Kidney capillary endothelial cell (primary cell): ENCODE results near the gene VIPR2.

Experiments
- DNase-seq: peaks from one replicate; pipeline ENCODE4 v3.0.0-alpha.2; 2018; ENCODE audit warnings: low spot score

VIPR2 gene

DNA sequence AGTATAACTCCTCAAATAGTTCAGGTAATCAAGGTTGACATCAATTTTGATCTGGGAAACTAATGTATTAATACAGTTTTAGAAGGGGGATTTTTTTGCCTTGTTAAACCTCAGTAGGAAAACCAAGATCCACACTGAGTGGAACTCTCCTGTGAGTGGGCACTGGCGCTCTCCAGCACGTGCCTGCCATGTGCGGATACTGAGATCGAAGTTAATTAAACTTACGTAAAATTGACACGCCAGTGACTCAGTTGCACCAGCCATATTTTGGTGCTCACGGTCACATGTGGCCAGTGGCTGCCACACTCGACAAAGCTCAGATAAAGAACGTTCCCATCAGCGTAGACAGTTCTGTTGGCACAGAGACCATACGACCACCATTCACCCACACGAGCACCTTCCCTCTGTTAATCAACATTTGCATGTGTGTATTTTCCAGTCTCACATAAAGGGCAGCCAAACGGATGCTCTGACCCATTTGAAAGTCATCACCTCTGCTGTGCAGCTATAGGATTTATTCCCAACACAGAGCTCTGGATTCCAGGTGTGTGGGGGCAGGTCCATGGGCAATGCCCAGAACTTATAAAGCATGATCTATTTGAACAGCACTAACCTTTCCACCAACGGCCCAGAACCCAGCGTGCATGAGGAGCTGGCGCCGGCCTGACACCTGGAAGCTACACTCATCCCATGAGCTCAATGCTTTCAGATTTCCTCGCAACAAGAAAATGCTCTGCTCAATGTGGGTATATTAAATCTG is 77.7 kb downstream of the VIPR2 start:
- no peak for DNase-seq

DNA sequence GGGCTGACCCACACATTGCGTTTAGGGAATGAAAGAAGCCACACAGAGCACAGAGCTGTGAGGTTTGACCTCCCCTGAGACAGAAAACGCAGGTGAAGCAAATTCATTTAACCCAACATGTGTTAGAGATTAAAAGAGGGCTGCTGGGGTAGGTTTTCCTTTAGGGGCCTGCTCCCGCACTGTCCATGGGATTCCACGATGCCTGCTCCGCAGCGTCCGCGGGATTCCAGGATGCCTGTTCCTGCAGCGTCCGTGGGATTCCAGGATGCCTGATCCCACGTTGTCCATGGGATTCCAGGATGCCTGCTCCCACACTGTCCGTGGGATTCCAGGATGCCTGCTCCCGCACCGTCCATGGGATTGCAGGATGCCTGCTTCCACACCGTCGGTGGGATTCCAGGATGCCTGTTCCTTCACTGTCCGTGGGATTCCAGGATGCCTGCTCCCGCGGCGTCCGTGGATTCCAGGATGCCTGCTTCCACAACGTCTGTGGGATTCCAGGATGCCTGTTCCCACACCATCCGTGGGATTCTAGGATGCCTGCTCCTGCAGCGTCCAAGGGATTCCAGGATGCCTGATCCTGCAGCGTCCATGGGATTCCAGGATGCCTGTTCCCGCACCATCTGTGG is 78.7 kb downstream of the VIPR2 start:
- no peak for DNase-seq

DNA sequence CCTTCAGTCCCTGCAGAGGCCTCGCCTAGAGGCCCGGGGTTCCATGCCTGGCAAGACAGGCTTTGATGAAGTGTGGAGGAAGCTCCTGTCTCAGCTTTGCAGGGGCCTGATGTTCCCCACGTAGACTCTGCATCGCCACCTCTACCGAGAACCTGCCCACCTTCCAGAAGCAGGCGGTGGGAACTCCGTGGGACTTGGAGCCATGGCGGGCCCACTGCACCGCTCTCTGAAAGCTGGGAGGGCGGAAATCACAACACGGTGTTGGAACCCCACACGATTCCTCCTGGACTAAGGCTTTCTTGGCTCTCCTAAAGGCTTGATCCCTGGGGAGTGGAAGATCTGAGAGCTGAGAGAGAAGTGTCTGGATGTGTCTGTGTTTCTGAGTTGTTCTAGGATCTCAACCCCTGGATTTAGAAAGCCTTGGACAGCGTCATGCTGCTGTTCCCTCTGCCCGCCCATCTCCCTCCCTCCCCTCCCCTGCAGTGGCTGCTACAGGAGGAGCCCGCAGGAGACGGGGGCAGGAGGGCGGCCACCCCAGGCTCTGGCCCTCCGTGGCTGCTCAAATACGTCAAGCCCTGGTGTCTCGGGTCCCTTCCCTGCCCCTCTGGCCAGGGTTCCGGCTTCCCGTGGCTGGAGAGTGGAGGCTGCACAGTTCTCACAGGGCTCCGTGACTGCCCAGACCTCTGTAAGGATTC is 79.7 kb downstream of the VIPR2 start:
- no peak for DNase-seq

DNA sequence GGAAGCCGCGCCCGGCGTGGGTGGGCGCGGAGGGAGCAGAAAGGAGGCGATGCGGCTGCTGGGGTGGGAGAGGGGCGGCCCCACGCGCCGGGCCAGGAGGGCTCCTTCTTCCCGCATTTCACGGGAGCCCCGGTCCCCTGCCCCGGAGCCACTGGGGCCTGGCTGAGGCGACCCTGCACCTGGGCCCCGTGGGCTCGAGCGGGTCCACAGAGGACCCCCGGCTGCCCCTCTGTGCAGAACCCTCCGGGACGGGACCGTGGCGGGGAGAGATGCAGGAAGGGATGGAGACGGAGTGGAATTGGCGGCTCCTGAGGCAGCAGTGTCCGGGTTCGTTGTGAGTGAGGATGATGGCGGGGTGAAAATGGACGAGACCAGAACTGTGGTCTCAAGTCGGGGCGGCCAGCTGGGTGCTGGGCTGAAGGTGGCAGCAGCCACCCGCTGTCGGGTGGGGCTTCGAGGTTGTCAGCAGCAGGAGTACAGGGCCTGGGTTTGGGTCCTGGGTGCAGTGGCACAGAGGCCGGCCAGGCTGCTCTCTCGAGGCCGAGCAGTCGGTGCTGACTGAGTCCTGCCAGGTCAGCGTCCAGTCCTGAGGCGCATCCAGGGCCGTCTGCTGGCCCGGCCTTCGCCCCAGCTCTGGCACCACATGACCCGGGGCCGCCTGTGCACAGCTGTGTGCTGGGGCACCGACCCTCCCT is 80.4 kb downstream of the VIPR2 start:
- DNase-seq = no peak

DNA sequence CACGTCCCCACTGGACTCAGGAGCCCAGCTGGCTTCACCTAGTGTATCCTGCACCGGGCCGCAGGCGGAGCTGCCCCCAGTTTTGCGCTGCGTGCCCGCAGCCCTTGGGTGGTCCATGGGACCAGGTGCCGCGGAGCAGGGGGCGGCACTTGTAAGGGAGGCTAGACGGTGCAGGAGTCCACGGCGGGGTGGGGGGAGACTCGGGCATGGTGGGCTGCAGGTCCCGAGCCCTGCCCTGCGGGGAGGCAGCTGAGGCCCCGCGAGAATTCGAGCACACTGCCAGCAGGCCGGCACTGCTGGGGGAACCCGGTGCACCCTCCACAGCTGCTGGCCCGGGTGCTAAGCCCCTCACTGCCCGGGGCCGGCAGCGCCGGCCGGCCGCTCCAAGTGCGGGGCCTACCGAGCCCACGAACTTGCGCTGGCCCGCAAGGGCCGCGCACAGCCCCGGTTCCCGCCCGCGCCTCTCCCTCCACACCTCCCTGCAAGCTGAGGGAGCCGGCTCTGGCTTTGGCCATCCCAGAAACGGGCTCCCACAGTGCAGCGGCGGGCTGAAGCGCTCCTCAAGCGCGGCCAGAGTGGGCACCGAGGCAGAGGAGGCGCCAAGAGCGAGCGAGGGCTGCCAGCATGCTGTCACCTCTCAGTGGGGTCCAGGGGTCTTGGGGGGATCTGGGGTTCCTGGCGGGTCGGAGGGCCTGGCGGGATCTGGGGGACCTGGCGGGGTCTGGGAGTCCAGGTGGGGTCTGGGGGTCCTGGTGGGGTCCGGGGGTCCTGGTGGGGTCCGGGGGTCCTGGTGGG is 81.4 kb downstream of the VIPR2 start:
- DNase-seq = no peak

DNA sequence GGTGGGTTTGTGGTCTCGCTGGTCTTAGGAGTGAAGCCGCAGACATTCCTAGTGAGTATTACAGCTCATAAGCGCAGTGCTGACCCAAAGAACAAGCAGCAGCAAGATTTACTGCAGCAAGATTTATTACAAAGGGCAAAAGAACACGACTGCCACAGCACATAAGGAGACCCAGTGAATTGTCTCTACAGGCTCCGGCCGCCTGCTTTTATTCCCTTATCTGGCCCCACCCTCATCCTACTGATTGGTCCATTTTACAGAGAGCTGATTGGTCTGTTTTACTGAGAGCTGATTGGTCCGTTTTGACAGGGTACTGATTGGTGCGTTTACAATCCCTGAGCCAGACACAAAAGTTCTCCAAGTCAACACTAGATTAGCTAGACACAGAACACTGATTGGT is 82.1 kb downstream of the VIPR2 start:
- DNase-seq = no peak

DNA sequence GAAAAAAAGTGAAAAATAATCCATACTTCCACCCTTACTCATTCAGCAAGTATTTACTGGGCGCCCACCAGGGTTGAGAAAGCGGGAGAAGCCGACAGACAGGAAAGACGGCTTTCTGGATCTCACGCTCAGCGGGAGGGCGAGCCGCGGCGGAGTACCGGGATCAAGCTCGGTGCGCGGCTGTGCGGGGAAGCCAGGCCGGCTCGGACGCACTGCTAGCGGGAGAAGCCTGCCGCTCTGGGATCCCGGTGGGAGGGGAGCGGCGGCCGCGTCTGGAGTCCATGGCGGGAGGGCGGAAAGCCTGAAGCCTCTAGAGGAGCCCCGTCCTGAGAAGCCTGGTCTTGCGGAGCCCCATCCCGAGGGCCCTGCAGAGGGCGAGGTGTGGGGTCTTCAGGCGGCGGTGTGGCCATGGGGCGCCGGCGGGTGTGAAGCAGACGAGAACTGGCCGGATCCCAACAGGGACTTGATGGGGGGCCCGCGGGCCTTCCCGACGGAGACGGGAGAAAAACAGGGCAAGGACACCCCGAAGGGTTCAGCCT is 82.9 kb downstream of the VIPR2 start:
- no peak for DNase-seq

DNA sequence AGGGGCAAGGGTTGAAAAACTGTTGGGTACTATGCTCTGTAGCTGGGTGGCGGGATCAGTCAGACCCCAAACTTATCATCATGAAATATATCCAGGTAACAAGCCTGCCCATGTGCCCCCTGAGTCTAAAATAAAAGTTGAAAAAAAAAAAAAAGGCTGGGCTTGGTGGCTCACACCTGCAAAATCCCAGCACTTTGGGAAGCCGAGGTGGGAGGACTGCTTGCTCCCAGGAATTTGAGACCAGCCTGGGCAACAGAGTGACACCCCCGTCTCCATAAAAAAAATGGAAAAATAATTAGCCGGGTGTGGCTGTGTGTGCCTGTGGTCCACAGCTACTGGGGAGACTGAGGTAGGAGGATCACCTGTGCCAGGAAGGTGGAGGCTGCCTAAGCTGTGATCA is 83.5 kb downstream of the VIPR2 start:
- DNase-seq = no peak

DNA sequence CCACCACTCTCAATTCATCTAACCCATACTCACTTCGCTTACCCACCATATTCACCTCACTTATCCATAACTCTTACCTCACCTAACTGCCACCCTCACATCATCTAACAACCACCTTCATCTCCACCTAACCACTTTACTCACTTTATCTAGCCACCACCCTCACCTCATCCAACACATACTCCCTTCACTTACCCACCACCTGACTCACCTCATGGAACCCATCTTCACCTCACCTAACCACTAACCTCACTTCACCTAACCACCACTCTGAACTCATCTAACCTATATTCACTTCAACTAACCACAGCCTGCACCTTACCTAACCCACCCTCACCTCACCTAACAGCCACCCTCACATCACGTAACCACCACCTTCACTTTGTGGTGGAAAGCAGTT is 84.2 kb downstream of the VIPR2 start:
- DNase-seq = no peak

DNA sequence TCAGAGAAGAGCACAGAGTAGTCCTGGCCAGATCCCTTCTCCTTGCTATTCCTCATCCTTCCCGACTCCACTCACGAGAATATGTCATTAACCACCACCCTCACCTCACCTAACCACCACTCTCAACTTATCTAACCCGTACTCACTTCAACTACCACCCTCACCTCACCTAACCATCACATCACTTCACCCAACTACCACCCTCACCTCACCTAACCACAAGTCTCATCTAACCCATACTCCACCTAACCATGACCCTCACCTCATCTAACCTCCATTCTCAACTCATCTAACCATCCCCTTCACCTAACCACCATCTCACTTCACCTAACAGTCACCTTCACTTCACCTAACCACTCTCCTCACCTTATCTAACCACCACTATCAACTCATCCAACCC is 85.0 kb downstream of the VIPR2 start:
- DNase-seq = no peak

DNA sequence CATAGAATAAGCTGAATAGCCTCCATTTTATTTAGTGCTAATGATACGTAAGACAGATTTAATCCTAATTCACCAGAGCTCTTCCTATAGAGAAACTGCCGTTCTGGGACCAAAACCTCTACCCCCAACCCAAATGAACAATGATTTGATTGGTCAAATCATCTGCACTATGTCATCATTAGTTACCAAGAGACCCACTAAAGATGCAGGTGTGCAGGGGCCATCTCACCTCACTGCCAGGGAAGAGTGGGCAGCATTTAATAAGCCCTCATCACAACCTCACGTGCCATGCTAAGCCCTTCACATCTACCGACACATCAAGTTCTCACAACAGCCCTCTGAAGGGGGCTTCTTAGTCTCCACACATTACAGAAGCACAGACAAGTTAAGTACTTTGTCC is 87.0 kb downstream of the VIPR2 start:
- DNase-seq = no peak

DNA sequence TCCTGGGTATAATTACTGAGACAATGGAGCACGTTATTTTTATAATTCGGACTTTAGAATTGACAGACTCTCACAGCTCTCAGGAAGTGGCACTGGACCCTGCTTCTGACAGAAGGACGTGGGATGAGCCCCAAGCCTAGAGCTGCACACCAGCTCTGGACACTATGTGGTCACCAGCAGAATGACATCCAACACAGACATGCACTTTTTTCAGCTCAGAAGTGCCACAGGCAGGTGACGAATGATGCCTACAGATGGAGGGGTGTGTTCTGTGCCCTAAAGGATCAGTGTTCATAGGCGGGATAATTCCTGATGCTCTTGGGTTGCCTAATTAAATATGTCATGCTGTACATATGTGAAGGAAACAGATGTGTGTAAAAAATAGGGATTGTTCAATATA is 87.9 kb downstream of the VIPR2 start:
- DNase-seq = no peak

DNA sequence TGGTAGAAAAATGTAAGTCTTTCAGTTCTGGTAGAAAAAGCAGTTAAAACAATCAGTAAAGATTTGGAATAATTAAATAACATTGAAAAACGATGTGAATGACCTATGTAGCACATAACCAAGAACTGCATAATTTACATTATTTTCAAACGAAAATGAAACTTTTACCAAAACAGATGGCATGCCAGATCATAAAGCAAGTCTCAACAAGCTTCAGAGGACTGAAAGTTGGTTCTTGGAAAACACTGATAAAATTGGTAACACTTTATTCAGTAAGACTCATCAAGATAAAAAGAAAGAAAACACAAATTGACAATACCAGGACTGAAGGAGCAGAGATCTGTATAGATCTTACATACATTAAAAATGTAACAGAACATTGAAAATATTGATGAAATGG is 92.8 kb downstream of the VIPR2 start:
- DNase-seq = no peak

DNA sequence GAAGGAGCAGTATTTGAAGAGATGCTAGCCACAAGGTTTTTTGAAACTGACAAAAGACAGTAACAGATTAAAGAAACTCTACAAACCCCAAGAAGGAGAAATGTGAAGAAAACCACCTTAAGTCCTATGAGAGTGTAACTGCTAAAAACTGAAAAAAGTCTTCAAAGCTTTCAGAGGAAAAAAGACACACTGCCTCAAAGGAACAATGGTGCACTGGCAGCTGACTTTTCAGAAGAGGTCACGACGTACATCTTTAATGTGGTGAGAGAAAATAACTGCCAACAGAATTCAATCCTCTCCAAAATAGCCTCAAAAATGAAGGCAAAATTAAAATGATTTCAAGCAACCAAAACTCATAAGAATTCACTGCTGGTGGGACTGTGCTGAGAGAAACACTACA is 94.0 kb downstream of the VIPR2 start:
- DNase-seq = no peak

DNA sequence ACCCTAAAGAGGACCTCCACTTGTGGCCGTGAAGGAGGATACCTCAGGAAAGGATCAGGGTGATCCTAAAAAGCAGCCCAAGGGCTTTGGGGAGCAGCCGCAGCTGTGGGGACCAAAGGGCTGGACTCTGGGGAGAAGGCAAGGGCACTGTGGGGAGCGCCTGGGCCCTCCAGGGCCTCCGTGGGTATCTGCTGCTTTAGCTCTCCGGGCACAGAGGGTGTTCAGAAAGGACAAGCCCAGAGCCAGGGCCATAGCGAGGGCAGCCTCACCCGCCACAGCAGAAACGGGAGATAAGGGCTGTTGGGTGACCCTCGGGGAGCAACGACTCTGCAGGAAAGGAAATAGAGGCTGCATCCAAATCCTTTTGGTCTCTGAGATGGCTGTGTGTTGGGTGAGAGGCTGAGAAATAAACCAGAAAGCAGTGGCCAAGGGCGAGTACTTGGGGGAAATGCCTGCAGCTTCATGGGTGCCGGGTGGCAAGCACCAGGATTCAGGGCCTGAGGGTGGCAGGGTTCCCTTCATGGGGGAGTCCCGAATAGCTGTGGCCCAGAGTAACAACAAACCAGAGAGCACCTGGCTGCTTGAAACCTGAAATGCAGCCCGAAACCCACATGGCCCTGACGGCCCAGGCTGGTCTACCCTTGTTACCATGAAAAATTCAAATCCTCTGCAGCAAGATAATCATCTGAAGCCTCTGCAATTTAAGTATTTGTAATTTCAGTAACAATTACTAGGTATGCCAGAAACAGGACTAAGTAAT is 95.2 kb downstream of the VIPR2 start:
- DNase-seq = no peak

DNA sequence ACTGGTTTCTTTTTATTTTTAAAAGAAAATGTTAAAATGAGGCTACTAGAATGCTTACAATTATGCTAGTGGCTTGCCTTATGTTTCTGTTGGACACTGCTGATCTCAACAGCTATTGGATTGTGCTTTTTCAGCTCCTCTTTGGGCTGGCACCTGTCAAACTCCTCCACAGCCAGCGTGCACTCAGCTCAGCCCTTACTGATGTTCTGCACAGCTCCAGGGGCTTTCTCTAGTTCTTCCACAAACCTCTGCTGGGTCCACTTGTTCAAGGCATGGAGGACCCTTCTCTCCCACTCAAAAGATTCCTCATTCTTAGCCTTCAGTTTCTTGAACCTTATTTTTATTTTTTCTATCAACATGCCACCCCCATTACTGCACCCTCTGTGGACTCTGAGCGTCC is 96.0 kb downstream of the VIPR2 start:
- no peak for DNase-seq

DNA sequence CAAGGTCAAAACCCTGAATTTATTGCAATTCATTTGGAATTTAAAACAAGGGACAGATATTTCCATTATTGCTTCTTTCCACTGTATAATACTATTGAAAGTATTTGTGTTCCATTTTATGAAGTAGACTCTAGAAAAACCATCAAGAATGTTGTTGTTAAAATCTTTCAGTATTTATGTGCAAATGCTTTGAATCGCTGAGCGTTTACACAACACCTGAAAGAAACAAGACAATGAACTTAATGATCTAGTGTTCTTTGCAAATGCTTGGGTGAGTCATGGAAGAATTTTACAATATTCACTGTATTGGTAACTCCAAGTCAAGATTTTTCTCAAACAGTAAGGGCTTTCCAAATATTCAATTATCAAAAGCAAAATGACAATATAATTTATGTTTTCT is 97.1 kb downstream of the VIPR2 start:
- DNase-seq = no peak

DNA sequence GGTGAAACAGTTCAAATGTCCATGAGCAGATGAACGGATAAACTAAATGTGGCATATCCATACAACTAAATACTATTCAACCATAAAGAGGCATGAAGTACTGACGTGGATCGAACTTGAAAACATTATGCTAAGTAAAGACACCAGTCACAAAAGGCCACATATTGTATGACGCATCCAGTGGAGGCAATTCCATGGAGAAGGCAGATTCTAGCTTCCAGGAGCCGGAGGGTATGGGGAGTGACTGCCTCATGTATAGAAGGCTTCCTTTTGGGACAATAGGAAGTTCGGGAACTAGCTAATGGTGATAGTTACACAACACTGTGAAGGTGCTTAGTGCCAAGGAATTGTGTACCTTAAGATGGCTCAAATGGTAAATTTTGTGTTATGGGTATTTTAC is 98.4 kb downstream of the VIPR2 start:
- DNase-seq = no peak

DNA sequence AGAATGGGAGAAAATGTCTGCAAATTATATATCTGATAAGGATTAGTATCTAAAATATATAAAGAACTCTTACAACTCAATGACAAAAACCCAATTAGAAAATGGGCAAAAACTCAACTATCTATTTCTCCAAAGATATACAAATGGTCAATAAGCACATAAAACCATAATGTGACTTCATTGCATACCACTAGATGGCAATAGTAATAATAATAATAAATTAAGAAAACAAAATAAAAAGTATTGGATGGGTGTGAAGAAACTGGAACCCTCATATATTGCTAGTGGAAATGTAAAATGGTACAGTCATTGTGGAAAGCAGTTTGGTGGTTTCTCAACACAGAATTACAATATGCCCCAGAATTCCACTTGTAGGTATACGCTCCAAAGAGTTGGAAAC is 98.8 kb downstream of the VIPR2 start:
- no peak for DNase-seq

DNA sequence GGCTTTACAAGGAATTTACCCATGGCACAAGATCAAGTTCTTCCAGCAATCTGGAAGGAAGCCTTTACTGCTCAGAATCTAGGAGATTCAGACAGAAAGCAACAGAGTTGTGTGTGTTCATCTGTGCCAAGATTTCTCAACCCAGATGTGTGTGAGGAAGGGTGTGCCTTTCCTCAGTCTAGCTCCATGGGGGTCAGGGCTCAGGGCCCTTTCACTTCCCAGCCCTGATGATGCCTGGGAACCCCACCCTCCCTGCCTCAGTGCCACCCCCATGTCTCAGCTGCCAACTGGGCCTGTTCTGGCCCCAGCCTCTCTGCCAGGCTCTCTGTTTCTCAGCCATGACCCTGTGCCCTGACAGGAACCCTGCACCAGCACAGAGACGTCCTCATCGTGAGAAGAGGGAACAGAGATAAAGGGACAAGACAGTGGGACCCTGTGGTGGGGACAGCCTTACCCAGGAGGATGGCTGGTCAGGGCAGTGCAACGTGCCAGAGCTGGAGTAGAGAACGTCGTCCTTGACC is 102.0 kb downstream of the VIPR2 start:
- DNase-seq = no peak

DNA sequence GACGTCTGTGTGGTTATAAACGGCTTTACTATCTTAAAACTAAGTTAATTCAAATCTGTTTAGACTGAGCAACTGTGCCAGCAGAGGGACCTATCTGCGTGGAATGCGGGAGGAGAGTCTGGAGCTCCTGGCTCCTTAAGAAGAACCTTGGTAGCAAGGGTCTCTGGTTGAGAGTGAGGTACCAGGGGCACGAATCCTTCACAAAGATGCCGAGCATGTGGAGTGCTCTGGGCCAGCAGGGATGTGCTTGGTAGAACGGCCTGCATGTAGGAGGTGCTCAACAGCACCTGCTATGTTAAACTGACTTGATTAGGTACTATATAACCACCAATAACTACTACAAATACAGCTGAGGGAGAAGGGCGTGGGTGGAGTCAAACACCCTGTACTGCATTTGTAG is 102.6 kb downstream of the VIPR2 start:
- DNase-seq = no peak
